ENCODE data around the gene RBBP4.

The RBBP4 gene

GRCh38 chr1:32647308-32648134, 3.5 kb upstream of the RBBP4 start:
- H3K36me3 ChIP-seq: peaks cover 14% of the 10 kb centered on the region
- no peak overlapping the region for H3K27ac ChIP-seq
- no peaks in the 10 kb centered on the region for H3K27me3 ChIP-seq (ENCODE audit: insufficient read depth, low read depth, severe bottlenecking)
- H3K9me3 ChIP-seq (ENCODE audit: severe bottlenecking): no peaks in the 10 kb centered on the region
- no peak for DNase-seq
- no peak for TF ChIP-seq CTCF (IDR thresholded peaks at IDR 0.05; ENCODE audit: low read depth, low read length)
- H3K4me3 ChIP-seq (ENCODE audit: low read depth, low read length): no peak overlapping the region

GRCh38 chr1:32650248-32650751, 708 bp upstream of the RBBP4 start, which contains the start of gene ZBTB8OS:
Gene ZBTB8OS (minus strand): TSS chr1:32650550. CDS start chr1:32650529, 21 bp downstream.
- Histone ChIP-seq H3K9me3 (ENCODE audit: severe bottlenecking) (no peaks in the 10 kb centered on the region), H3K36me3 (peaks cover 40% of the 10 kb centered on the region), H3K27me3 (ENCODE audit: insufficient read depth, low read depth, severe bottlenecking) (no peaks in the 10 kb centered on the region), H3K4me3 (ENCODE audit: low read depth, low read length) (peak within 1 kb of the TSS; percentile 96), H3K27ac (peak within 1 kb of the TSS; percentile 99)
- no peak for TF ChIP-seq CTCF (IDR thresholded peaks at IDR 0.05; ENCODE audit: low read depth, low read length)
- DNase-seq: peak; percentile 92

GRCh38 chr1:32651461-32652073, 559 bp downstream of the RBBP4 start:
- no peak for TF ChIP-seq CTCF (IDR thresholded peaks at IDR 0.05; ENCODE audit: low read depth, low read length)
- no peaks in the 10 kb centered on the region for H3K9me3 ChIP-seq (ENCODE audit: severe bottlenecking)
- H3K27ac ChIP-seq: peak overlapping the region; percentile 99
- peaks cover 53% of the 10 kb centered on the region for H3K36me3 ChIP-seq
- DNase-seq: no peak
- H3K27me3 ChIP-seq (ENCODE audit: insufficient read depth, low read depth, severe bottlenecking): no peaks in the 10 kb centered on the region
- H3K4me3 ChIP-seq (ENCODE audit: low read depth, low read length): peak overlapping the region; percentile 96

GRCh38 chr1:32652244-32652962, 1.4 kb downstream of the RBBP4 start:
- Histone ChIP-seq H3K27me3 (ENCODE audit: insufficient read depth, low read depth, severe bottlenecking) (no peaks in the 10 kb centered on the region), H3K9me3 (ENCODE audit: severe bottlenecking) (no peaks in the 10 kb centered on the region), H3K36me3 (peaks cover 62% of the 10 kb centered on the region), H3K27ac (peak overlapping the region; percentile 99), H3K4me3 (ENCODE audit: low read depth, low read length) (peak overlapping the region; percentile 96)
- no peak for DNase-seq
- no peak for TF ChIP-seq CTCF (IDR thresholded peaks at IDR 0.05; ENCODE audit: low read depth, low read length)

- H3K27ac ChIP-seq: no peak overlapping the region
- peaks cover 95% of the 10 kb centered on the region for H3K36me3 ChIP-seq
- no peak for TF ChIP-seq CTCF (IDR thresholded peaks at IDR 0.05; ENCODE audit: low read depth, low read length)
- DNase-seq: no peak
- no peak overlapping the region for H3K4me3 ChIP-seq (ENCODE audit: low read depth, low read length)
- H3K27me3 ChIP-seq (ENCODE audit: insufficient read depth, low read depth, severe bottlenecking): no peaks in the 10 kb centered on the region
- H3K9me3 ChIP-seq (ENCODE audit: severe bottlenecking): no peaks in the 10 kb centered on the region
Measured at GRCh38 chr1:32659581-32659980, 8.6 kb downstream of the RBBP4 start.
